HG03108 (cell line): Measurements from ENCODE around the gene TSPAN32.
"Not testable (repeated sequence)": the region's sequence is repeated elsewhere in the genome, so short reads cannot be mapped to it uniquely, and the experiment has no call there.

ENCODE experiments used
- ATAC-seq: cut with Tn5 transposase; IDR thresholded peaks from one replicate; pipeline ENCODE4 v1.9.1; 2021; ENCODE audit warnings: moderate library complexity; ENCODE audit not compliant: unreplicated experiment

TSPAN32 gene

DNA sequence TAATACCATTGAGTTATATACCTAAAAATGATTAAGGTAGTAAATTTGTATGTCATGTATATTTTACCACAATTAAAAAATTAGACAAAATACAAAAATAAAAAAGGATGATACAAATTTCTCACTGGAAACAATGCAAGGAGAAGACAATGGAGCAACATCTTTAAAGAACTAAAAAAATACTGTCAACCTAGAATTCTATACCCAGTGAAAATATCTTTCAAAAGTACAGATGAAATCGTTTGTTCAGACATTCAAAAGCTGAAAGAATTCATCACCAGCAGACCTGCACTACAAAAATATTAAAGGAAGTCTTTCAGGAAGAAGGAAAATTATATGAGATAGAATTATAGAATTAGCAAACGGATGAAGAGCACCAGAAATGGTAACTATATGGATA is 21.6 kb upstream of the TSPAN32 start:
- ATAC-seq = no peak

DNA sequence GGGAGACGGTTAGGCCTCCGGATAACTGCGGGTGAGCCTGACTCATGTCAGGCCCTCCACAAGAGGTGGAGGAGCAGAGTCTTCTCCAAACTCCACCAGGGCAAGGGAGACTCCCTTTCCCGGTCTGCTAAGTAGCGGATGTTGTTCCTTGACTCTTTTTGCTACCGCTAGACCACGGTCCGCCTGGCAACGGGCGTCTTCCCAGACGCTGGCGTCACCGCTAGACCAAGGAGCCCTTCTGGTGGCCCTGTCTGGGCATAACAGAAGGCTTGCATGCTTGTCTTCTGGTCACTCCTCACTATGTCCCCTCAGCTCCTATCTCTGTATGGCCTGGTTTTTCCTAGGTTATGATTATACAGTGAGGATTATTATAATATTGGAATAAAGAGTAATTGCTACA is 15.5 kb upstream of the TSPAN32 start:
- not testable (repeated sequence) for ATAC-seq

DNA sequence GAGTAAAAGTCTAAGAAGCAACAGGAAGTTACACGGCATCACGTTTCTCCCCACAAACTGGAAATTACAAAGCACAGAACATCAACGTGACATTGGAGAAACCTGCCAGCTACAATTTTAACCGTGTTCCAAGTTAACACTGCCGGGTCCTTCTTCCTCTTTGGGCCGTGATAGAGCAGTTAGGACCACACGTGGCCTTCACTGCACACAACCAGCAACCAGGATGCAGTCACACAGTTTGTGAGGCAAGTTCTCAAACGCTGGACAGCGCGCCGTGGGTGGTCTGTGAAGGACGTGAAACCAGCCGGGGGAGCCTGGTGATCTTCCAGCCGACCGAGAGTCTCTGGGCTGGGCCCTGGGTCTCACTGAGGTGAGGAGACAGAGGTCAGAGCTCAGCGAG is 14.7 kb upstream of the TSPAN32 start:
- ATAC-seq = no peak

DNA sequence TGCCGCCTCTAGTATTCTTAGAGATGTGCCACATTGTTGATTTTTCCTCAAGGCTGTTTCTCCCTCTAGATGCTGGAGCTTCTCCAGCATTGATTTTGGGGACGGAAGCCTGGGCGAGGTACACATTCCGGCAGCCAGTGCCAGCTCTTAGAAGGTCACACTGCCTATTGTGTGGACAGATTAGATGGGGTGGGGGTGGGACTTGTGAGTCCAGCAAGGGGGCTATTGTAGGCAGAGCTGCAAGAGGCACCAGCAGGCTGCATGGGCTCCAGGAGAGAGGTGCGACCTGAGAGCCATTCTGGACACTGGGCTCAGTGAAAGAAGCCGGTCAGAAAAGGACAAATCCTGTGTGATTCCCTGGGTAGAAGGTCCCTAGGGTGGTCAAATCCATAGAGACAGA is 12.5 kb upstream of the TSPAN32 start:
- no peak for ATAC-seq

DNA sequence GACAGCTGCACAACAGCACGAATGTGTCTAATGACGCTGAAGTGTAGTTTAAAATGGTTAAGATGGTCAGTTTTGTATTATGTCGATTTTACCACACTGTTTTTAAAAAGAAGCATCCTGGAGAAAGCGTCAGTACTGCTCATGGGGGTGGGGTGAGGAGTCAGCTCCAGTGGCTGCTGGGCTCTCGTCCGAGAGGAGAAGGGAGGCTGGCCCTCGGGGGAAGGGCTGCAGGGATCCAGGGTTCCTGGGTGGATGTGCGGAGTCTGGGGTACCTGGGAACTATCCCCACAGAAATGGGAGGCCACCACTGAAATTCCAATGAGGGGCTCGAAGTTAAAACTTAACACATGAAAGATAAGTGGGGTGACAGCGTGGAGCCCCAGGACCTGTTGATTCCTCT is 12.0 kb upstream of the TSPAN32 start:
- ATAC-seq = no peak

DNA sequence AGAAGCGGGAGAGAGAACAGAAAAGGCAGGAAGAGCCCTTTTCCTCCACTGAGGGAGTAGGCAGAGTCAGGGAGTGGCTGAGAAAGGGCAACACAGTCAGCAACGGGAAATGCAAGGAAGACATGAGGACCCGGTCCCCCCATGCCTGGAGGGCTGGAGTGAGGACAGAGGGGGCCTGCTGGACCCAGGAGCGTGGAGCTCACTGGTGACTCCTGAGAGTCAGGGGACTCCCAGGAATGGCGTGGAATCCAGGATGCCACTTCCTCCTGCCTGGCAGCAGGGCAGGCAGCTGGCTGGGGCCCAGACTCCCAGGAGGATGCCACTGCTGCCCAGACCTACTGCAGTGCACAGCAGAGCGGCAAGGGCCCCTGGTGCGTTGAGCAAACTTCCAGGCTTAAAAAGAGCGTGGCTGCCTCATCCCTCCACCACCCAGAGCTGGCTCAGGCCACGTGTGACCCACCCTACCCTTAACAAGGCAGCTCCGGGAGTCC is 11.4 kb upstream of the TSPAN32 start:
- no peak for ATAC-seq

DNA sequence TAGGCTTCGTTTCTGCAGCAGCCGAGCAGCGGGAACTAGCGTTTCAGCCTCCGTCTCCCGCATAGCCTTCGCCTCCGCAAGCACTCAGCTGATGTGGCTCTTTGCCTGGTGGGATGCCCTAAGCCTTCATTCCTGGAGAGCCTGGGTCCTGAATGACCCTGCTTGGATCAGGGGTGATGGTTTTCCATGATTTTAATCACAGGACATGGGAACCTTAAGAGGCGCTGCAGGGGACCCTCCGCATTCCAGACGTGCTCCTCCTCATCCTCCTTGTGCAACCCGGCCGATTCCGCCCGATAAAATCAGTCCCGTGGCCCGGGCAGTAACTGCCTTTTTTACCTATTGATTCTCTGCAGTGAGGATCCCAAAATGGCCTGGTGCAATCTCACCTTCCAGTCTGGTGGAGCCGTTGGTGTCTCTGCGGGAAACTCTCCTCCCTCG is 8.3 kb upstream of the TSPAN32 start:
- ATAC-seq = no peak

DNA sequence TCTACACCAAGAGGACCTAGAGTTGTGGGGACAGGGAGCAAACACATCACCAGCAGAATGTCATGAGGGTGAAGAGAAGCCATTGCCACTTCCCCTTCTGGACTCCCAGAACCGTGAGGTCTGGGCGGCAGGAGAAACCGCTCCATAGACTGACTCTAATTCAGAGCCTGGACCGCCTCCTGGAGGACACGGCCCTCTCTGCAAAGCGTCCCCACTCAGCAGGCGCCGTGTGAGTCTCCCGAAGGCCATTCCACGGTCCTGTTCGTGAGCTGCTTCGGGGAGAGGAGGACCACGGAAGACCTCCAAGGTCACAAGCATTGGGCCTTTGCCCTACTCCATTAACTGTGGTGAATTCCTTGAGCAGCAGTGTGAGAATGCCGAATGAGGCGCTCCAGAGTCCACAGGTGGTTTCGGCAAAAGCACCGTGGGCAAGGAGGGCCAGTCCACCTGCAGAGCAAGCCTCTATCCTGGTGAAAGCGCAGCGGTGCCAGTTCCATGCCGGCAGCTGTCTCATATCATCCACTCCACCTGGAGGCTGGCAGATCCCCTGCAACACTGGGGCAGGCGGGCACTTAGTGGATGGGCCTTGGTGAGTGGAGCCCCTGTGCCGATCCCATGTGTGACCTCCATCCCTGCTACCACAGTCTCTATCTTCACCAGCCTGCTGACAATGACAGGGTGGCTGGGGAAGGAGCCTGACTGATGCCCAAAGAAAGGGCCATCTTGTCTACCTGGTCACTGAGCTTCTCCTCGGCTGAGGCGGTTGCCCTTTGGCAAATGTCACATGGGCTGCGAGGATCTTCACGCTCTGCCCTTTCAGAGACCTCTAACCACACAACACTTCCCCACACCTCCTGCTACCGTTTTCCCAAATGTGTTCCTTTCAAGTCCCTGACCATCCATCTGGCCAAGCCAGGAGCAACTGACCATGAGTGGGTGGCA is 7.6 kb upstream of the TSPAN32 start:
- no peak for ATAC-seq

DNA sequence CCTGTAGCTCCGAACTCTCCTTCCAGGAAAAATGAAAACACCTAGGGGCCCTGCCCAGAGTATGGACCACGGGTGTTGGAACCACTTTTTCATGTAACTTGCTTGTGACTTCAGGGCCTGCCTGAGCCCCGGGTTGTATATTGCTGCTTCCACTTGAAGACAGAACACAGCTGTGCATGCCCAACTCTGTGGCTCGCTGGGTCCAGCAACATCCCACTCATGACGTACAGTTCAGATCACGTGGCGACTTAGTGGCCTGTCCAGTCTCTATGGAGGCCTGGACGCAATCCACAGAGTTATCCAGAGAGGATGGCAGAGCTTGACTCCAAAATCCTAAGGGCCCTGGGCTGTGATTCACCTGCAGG is 6.9 kb upstream of the TSPAN32 start:
- no peak for ATAC-seq

DNA sequence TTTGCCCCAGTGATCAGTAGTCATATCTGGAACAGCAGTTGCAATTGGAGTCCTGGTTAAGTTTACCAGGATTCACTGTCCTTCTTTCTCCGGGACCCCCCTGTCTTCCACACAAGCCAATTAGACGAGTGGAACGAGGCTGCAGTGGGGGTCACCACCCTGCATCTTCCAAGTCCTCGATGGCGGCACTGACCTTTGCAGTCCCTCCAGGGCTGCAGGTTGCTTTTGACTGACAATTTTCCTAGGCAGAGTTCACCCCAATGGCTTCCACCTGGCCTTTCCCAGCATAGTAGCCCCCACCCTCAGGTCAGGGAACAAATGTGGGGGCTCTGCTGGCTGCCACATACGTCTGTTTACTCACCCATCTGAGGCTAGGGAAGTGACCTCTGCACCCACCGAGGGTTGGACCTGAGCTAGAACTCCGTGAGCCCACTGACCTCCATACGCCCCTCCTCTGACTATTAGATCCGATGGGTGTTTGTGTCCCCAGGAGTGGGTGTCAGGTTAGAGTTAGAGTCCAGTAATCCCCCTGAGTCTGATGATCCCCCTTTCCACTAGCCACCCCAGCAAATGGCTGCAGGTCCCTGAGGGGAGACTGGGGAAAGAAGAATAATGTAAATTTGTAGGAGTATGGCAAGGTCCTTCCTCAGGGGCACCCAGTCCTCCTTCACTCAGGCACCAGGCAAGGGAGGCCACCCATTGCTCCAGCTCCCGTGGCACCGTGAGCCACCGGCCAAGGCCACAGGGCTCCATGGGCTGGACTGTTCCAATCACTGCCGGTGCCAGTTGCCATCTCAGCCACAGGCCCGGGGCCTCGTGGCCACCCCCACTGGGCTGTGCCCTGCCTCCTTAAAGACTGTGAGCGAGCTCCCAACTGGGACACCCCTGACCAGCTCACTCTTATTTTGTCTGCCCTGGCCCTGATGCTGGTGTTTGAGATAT is 5.6 kb upstream of the TSPAN32 start:
- no peak for ATAC-seq

DNA sequence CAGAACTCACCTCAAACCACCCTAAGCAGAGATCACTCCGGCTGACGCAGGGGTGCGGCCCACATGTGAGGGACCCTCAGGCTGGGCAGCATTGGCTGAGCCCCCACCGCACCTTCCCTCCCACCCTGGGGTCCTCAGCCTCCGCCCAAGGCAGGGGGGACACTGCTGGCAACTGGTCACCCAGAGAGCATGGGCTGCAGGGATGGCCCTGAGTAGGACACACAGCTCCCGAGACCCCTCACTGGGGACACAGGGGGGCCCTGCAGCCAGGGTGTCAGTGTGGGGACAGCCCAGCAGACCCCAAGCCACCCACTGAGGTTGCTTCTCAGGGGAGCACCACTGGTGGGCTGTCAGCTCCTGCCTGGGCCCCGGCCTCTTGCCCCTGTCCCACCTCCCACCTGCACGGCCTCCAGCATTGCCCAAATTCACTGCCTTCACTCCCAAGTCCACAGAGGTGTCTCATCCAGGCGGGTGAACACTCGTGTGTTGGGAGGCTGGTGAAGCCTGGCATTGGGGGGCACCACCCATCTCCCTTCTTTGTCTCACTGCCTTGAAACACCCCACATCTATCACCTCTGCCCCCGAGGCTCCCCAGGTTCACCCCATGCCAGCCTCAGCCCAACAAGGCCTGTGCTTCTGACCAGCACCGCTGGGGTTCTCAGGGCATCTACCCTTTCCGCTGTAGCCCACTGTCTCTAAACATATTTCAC is 4.7 kb upstream of the TSPAN32 start:
- no peak for ATAC-seq

DNA sequence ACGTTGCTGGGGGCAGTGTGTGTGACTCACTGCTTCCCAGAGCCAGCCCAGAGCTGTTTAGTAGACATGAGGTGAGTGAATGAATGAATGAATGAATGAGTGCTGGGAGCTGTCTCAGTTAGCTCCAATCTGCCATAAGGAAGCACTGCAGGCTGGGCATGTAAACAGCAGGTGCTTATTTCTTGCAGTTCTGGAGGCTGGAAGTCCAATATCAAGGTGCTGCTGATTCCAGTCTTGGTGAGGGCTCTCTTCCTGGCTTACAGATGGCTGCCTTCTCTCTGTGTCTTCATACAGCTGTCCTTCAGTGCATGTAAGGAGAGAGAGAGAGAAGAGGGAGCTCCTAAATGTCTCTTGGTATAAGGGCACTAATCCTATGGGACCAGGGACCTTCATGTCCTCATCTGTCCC is 4.2 kb upstream of the TSPAN32 start:
- ATAC-seq = no peak

DNA sequence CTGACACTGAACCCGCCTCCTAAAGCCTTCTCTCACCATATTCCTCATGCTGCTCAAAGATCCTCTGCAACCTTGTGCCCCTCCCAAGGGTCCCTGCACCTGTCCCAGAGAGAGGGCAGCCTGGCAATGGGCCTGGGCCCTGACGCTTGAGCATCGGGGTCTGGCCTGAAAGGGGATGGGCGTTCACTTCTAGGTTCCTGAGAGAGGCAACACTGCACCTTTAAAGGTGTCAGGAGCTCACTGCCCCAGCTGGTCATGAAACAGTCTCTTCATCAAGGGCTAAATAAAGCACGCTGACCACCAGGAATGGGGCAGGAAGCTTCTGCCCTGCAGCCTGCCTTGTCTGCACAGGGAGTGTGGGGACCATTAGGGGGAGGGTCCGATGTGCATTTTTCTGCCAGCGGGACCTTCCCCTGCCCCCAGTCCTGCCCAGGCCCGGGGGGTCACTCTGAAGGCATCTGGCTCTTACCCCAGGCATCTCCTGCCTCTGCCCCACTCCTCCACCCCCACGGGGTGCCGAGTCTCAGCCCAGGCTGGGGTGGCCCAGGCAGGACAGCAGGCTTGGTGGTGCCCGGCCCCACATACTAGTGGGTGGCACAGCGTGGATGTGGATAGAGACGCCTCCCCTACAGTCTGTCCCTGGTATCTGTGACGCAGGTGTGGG is 3.5 kb upstream of the TSPAN32 start:
- ATAC-seq = no peak

DNA sequence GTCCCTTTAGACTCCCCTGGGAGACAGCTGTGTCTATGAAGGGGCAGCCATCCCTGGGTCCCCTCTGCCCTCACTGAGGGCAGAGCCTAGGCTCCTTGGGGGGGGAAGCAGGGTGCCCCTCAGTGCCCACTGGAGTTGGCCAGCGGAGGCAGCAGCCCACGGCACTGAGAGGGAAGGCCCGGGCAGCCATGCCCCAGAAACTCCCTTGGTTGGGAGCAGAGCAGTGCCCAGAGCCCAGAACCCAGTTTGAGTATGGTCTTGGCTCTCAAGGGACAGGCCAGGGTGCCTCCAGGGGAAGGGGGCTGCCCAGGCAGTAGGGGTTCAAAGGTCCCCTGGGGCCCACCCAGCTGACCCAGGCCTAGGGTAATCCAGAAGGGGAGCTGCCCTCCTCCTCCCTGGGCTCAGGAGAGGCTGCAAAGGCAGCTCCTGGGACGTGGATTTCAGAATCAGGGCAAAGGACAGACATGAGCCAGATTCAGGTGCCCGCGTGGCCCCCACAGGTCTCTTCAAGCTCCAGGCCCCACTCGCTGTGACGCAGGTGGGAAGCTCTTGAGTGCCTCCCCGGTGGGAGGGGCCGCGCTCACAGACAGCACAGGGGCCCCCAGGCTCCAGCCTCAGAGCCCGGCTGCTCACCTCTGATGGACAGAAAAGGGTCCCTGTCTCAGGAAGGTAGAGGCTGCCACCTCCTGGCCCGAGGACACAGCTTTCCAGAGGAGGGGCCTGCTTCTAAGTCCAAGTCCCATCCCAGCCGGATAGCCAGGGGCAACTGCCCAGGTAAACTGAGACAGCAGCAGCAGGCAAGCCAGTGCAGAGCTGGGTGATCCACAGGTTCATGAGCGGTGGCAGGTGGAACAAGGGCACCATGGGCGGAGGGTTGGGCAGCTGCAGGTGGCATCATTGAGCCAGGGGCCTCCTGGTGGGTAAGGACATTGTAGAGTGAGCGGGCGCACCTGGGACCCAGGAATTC is 2.7 kb upstream of the TSPAN32 start:
- no peak for ATAC-seq

DNA sequence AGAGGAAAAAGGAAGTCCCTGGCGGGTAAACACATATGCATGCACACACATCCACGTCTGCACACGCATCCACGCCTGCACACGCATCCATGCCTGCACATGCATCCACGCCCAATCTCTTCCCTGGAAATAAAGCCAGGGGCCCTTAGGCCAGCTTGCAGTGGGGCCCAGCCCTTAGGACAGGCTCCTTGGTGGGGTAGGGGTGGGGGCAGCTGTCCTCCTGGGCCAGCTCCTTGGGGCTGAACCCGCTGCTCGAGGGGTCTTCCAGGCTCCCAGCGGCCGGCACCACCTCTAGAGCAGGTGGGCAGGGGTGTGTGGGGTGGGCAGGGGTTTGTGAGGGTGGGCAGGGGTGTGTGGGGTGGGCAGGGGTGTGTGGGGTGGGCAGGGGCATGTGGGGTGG is 2.0 kb upstream of the TSPAN32 start:
- no peak for ATAC-seq

DNA sequence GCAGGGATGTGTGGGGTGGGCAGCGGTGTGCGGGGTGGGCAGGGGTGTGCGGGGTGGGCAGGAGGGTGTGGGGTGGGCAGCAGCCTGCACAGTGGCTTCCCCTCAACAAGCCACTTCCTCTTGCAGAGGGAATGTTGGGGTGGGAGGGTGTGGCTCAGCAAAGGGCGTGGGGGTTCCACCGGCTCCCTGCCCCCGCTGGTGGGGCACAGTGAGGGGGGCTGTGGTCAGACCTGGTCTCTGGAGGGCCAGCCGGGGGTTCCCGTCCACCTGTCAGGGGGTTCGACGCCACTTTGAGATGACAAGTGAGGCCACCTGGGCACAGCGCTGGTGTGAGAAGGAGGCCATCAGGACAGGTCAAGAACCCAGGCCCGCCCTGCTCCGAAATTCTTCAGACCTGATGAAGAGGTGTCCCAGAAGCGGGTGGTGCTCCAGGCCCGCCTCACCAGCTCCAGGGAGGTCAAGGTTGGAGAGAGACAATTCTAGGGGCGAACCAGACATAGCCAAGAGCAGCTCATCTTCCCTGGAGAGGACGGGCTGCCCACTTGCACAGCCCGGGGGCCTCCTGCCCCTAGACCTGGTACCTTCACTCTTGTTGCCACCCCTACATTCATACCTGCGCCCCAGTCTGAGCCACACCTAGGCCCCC is 1.4 kb upstream of the TSPAN32 start:
- ATAC-seq = no peak

DNA sequence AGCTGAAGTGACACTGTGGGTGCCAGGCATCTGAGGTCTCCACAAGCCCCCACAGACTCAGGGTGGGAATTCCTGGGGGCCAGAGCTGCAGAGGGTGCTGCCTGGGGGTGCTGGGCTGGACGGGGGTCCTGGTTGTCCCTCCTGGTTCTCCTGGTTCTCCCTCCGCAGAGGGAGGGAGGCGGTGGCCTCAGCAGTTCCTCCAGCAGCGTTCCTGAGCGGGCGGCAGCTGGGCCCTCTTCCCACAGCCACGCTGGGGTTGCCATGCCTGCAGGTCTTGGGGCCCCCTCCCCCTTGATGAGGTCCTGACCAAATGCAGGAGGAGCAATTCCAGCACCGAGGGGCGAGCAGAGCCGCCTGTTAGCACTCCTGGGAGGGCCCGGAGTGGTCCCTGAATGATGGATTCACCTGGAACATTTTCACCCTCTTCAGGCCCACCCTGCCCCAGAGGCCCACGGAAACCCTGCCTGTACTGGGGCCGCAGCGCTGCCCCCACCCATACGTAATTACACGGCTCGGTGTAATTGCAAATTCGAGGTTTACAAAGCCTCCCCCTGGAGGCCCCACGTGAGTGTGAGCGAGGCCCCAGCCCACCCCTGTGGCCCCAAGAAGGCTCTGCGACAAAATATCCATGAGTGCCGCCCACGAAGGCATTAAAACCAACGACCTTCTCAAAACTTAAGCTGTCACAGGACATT is 730 bp upstream of the TSPAN32 start:
- no peak for ATAC-seq

DNA sequence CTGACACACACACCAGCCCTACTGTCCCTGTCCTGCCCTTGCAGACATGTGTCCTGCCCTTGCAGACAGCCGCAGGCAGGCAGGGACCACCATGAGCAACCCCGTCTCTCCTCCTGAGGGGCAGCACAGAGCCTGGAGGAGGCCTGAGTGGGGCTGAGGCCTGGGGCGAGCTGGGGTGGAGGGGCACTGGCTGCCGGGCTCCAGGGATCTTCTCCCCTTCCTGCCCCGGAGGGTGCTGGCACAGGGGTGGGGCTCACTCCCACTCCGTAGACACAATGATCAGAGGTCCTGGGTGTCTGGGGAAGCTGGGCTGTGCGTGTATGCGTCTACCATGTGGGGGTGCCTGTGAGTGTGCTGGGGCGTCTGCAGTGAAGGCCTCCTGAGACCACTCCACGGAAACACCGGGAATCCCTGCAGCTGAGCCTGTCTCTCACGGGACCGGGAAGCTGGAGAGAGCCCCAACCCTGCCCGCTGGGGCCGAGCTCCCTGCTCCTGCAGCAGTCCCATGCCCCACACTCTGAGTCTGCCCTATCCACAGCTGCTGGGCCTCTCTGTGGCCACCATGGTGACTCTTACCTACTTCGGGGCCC is 588 bp downstream of the TSPAN32 start:
- no peak for ATAC-seq
